ENCODE data around the gene S100A7A. TPM values are rescaled to one million over a fixed set of nuclear protein-coding genes. Genes with fewer than 3 reads are reported as not detected.

The S100A7A gene
- total and polyA plus RNA-seq, 2 of the 8 experiments (the other 6 are each of a cell fraction or from before 2014, with no cell fraction given), result not detected

DNA sequence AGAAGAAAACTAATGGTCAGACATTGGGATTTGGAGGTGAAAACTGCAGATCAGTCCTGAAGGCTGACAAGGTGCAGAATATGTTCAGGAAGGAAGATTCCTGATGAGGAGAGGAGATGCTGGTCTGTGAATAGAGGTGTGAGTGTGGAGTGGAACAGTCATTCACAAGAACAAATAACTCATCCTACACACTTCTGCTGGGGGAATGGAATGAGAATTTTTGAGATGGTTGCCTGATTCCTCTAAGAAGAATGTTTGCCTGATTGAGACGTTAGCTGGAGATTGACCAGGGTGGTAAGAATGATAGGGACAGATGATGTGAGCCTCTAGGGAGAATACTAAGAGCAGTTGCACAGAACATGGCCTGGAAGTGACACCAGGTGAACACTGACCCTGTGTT, 40.1 kb downstream of the S100A7A start (continued):
- TF ChIP-seq, protein P1, sequence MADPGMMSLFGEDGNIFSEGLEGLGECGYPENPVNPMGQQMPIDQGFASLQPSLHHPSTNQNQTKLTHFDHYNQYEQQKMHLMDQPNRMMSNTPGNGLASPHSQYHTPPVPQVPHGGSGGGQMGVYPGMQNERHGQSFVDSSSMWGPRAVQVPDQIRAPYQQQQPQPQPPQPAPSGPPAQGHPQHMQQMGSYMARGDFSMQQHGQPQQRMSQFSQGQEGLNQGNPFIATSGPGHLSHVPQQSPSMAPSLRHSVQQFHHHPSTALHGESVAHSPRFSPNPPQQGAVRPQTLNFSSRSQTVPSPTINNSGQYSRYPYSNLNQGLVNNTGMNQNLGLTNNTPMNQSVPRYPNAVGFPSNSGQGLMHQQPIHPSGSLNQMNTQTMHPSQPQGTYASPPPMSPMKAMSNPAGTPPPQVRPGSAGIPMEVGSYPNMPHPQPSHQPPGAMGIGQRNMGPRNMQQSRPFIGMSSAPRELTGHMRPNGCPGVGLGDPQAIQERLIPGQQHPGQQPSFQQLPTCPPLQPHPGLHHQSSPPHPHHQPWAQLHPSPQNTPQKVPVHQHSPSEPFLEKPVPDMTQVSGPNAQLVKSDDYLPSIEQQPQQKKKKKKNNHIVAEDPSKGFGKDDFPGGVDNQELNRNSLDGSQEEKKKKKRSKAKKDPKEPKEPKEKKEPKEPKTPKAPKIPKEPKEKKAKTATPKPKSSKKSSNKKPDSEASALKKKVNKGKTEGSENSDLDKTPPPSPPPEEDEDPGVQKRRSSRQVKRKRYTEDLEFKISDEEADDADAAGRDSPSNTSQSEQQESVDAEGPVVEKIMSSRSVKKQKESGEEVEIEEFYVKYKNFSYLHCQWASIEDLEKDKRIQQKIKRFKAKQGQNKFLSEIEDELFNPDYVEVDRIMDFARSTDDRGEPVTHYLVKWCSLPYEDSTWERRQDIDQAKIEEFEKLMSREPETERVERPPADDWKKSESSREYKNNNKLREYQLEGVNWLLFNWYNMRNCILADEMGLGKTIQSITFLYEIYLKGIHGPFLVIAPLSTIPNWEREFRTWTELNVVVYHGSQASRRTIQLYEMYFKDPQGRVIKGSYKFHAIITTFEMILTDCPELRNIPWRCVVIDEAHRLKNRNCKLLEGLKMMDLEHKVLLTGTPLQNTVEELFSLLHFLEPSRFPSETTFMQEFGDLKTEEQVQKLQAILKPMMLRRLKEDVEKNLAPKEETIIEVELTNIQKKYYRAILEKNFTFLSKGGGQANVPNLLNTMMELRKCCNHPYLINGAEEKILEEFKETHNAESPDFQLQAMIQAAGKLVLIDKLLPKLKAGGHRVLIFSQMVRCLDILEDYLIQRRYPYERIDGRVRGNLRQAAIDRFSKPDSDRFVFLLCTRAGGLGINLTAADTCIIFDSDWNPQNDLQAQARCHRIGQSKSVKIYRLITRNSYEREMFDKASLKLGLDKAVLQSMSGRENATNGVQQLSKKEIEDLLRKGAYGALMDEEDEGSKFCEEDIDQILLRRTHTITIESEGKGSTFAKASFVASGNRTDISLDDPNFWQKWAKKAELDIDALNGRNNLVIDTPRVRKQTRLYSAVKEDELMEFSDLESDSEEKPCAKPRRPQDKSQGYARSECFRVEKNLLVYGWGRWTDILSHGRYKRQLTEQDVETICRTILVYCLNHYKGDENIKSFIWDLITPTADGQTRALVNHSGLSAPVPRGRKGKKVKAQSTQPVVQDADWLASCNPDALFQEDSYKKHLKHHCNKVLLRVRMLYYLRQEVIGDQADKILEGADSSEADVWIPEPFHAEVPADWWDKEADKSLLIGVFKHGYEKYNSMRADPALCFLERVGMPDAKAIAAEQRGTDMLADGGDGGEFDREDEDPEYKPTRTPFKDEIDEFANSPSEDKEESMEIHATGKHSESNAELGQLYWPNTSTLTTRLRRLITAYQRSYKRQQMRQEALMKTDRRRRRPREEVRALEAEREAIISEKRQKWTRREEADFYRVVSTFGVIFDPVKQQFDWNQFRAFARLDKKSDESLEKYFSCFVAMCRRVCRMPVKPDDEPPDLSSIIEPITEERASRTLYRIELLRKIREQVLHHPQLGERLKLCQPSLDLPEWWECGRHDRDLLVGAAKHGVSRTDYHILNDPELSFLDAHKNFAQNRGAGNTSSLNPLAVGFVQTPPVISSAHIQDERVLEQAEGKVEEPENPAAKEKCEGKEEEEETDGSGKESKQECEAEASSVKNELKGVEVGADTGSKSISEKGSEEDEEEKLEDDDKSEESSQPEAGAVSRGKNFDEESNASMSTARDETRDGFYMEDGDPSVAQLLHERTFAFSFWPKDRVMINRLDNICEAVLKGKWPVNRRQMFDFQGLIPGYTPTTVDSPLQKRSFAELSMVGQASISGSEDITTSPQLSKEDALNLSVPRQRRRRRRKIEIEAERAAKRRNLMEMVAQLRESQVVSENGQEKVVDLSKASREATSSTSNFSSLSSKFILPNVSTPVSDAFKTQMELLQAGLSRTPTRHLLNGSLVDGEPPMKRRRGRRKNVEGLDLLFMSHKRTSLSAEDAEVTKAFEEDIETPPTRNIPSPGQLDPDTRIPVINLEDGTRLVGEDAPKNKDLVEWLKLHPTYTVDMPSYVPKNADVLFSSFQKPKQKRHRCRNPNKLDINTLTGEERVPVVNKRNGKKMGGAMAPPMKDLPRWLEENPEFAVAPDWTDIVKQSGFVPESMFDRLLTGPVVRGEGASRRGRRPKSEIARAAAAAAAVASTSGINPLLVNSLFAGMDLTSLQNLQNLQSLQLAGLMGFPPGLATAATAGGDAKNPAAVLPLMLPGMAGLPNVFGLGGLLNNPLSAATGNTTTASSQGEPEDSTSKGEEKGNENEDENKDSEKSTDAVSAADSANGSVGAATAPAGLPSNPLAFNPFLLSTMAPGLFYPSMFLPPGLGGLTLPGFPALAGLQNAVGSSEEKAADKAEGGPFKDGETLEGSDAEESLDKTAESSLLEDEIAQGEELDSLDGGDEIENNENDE (IDR thresholded peaks at IDR 0.05; ENCODE audit: insufficient replicate concordance, low read length), result no peak
- TF ChIP-seq SP2 (IDR thresholded peaks at IDR 0.05; ENCODE audit: low read length), result no peak
- TF ChIP-seq ZNF274 (IDR thresholded peaks at IDR 0.05; ENCODE audit: borderline replicate concordance, extremely low read depth, low read length), result no peak
- TF ChIP-seq PHF8 (conservative IDR thresholded peaks at IDR 0.05; ENCODE audit: low read depth, low read length), result no peak
